GM12878 (cell line): ENCODE measurements around the gene JPH4. TPM values are rescaled to one million over a fixed set of nuclear protein-coding genes. Genes with fewer than 3 reads are reported as not detected.

Experiments used
- ATAC-seq: fragments of 200-7000 bp; cut with Tn5 transposase; 3 replicates; pipeline ENCODE4 v1.9.1; 2020; ENCODE audit warnings: mild to moderate bottlenecking, moderate library complexity
- BruUV-seq: library from RNA; stranded (reverse); fragments of 400-500 nt; replicated peaks from 2 replicates; lab custom pipeline; 2021; lab: Mats Ljungman, UMichigan
- CTCF ChIA-PET: fragments of 300-600 bp; sonication (Branson Sonifier 250); formaldehyde crosslinking; extraction: SDS; loops from one replicate; lab custom pipeline; 2021; ENCODE audit warnings: inconsistent platforms; lab: Yijun Ruan, JAX
- POLR2A ChIA-PET: fragments of 350-600 bp; formaldehyde crosslinking; extraction: SDS; loops from one replicate; lab custom pipeline; 2021; ENCODE audit warnings: inconsistent platforms; lab: Charles Lee
- RAD21 ChIA-PET: fragments of 300-600 bp; sonication (Branson Sonifier 250); formaldehyde crosslinking; loops from one replicate; lab custom pipeline; 2023; ENCODE audit warnings: antibody characterized with exemption; ENCODE audit not compliant: unreplicated experiment; lab: Charles Lee
- SMC1A ChIA-PET: fragments of 300-600 bp; sonication (Branson Sonifier 250); formaldehyde crosslinking; loops from one replicate; lab custom pipeline; 2023; ENCODE audit not compliant: unreplicated experiment, uncharacterized antibody; lab: Charles Lee
- DNase-seq: peaks from one replicate; pipeline ENCODE4 v3.0.0-alpha.2; 2011; ENCODE audit warnings: low read depth, low spot score
- FAIRE-seq: peaks from 3 replicates; lab custom pipeline; 2011; peaks lifted over from hg19 to GRCh38; lab: Jason Lieb, UNC
- H2AFZ ChIP-seq: 2 replicates; pipeline ENCODE4 v1.6.0; 2011; ENCODE audit warnings: low read depth, low read length, control low read depth; ENCODE audit not compliant: control insufficient read depth
- H3K27ac ChIP-seq: 2 replicates; pipeline ENCODE4 v1.5.1; 2011; ENCODE audit warnings: control low read depth; ENCODE audit not compliant: control insufficient read depth, insufficient read depth
- H3K27me3 ChIP-seq, 2 experiments: replicated peaks in 1 of 2; 2 replicates each; pipeline versions ENCODE4 v1.6.0 to v1.6.1; 2011; ENCODE audit warnings: low read length in 1 of 2; ENCODE audit not compliant: control insufficient read depth in 2 of 2, insufficient read depth in 2 of 2
- H3K36me3 ChIP-seq, 2 experiments: 2 replicates each; pipeline ENCODE4 v1.5.1; 2011; ENCODE audit warnings: low read length in 1 of 2; ENCODE audit not compliant: control insufficient read depth in 2 of 2, insufficient read depth in 2 of 2
- H3K4me1 ChIP-seq: 2 replicates; pipeline ENCODE4 v1.6.1; 2011; ENCODE audit warnings: mild to moderate bottlenecking, low read length, moderate library complexity, mixed read lengths; ENCODE audit not compliant: control insufficient read depth, insufficient read depth
- H3K4me2 ChIP-seq: 2 replicates; pipeline ENCODE4 v1.6.0; 2011; ENCODE audit warnings: control low read depth; ENCODE audit not compliant: control insufficient read depth, insufficient read depth
- H3K4me3 ChIP-seq: fragments of 200-600 bp; sonication (generic); 2 replicates; pipeline ENCODE4 v1.5.1; 2016
- H3K79me2 ChIP-seq: 2 replicates; pipeline ENCODE4 v1.6.0; 2011; ENCODE audit warnings: low read length; ENCODE audit not compliant: control insufficient read depth, insufficient read depth
- H3K9ac ChIP-seq: 2 replicates; pipeline ENCODE4 v1.8.0; 2011; ENCODE audit warnings: low read length, control low read depth, mixed read lengths; ENCODE audit not compliant: control insufficient read depth, insufficient read depth
- H3K9me3 ChIP-seq: replicated peaks from 3 replicates; pipeline ENCODE4 v1.5.1; 2011; ENCODE audit warnings: mild to moderate bottlenecking, low read length; ENCODE audit not compliant: control insufficient read depth, insufficient read depth
- H4K20me1 ChIP-seq: 2 replicates; pipeline ENCODE4 v1.6.0; 2011; ENCODE audit not compliant: control insufficient read depth, insufficient read depth
- CBX5 ChIP-seq: sonication (generic); IDR thresholded peaks from 2 replicates; pipeline ENCODE4 v1.6.1; 2016; ENCODE audit warnings: low read depth, moderate library complexity, mild to moderate bottlenecking, inconsistent platforms
- DPF2 ChIP-seq: fragments of 450-650 bp; IDR thresholded peaks from 2 replicates; pipeline ENCODE4 v1.6.1; 2017; ENCODE audit warnings: mild to moderate bottlenecking
- ESRRA ChIP-seq: IDR thresholded peaks from 2 replicates; pipeline ENCODE4 v1.6.1; 2012; ENCODE audit warnings: mild to moderate bottlenecking, low read length, improper control_type of control experiment
- FOS ChIP-seq: IDR thresholded peaks from 3 replicates; pipeline ENCODE4 v1.6.1; 2011; ENCODE audit warnings: borderline replicate concordance; ENCODE audit not compliant: insufficient read length; ENCODE audit errors: extremely low read depth
- GATAD2B ChIP-seq: fragments of 450-650 bp; conservative IDR thresholded peaks from 2 replicates; pipeline ENCODE4 v1.6.1; 2017; ENCODE audit warnings: low read depth, mild to moderate bottlenecking, moderate library complexity
- IKZF1 ChIP-seq: fragments of 450-650 bp; conservative IDR thresholded peaks from 2 replicates; pipeline ENCODE4 v1.6.1; 2017; ENCODE audit warnings: antibody characterized with exemption, mild to moderate bottlenecking
- NRF1 ChIP-seq: conservative IDR thresholded peaks from 2 replicates; pipeline ENCODE4 v1.6.1; 2011; ENCODE audit warnings: mild to moderate bottlenecking, low read depth, low read length, improper control_type of control experiment
- PML ChIP-seq: IDR thresholded peaks from 2 replicates; pipeline ENCODE4 v1.6.1; 2012; ENCODE audit warnings: low read length, inconsistent platforms
- POLR2AphosphoS2 ChIP-seq: IDR thresholded peaks from 2 replicates; pipeline ENCODE4 v1.6.1; 2011; ENCODE audit warnings: low read depth, mild to moderate bottlenecking, low read length, improper control_type of control experiment, moderate library complexity
- RAD21 ChIP-seq: IDR thresholded peaks from 2 replicates; pipeline ENCODE4 v1.6.1; 2011; ENCODE audit warnings: mild to moderate bottlenecking, low read depth, low read length, moderate library complexity; ENCODE audit not compliant: insufficient read depth
- RAD51 ChIP-seq: fragments of 450-650 bp; IDR thresholded peaks from 2 replicates; pipeline ENCODE4 v1.6.1; 2016; ENCODE audit warnings: moderate library complexity, mild to moderate bottlenecking, inconsistent platforms
- SMAD1 ChIP-seq: fragments of 450-650 bp; IDR thresholded peaks from 2 replicates; pipeline ENCODE4 v1.6.1; 2018; ENCODE audit warnings: mild to moderate bottlenecking, low read depth; ENCODE audit not compliant: partially characterized antibody
- SUPT20H ChIP-seq: IDR thresholded peaks from 2 replicates; pipeline ENCODE4 v1.6.1; 2011; ENCODE audit warnings: low read depth, mild to moderate bottlenecking, low read length, moderate library complexity, borderline replicate concordance; ENCODE audit not compliant: control insufficient read depth
- TAF1 ChIP-seq: IDR thresholded peaks from 2 replicates; pipeline ENCODE4 v1.6.1; 2011; ENCODE audit warnings: mild to moderate bottlenecking, low read depth, low read length, borderline replicate concordance
- TCF3 ChIP-seq: IDR thresholded peaks from 2 replicates; pipeline ENCODE4 v1.6.1; 2012; ENCODE audit warnings: low read depth, mild to moderate bottlenecking, low read length, borderline replicate concordance; ENCODE audit not compliant: insufficient read depth
- ZBED1 ChIP-seq: IDR thresholded peaks from 2 replicates; pipeline ENCODE4 v1.6.1; 2016; ENCODE audit warnings: borderline replicate concordance
- WGBS: methylation state at CpG from one replicate; pipeline ENCODE4 v1.1.6; 2016; ENCODE audit warnings: low lambda C conversion rate; ENCODE audit not compliant: insufficient replicate concordance, insufficient coverage; ENCODE audit errors: missing lambda C conversion rate; 5-methylcytosine and 5-hydroxymethylcytosine counted together
- in situ Hi-C: fragments of 300-500 bp; cut with MboI; formaldehyde crosslinking; loops from 9 replicates; pipeline ENCODE4 v1.14.3; 2018; ENCODE audit warnings: mixed read lengths
- intact Hi-C: fragments of 100-400 bp; cut with micrococcal nuclease; formaldehyde crosslinking; loops from one replicate; pipeline ENCODE4 v1.14.2; 2022; ENCODE audit not compliant: unreplicated experiment
- polyA plus RNA-seq, 11 experiments: library from polyadenylated mRNA; depleted of rRNA in 4 of 11; unstranded in 6 of 11; stranded (reverse) in 5 of 11; fragments of >200 nt; fragmentation: Nextera tagmentation in 4 of 11; fragmentation: Illumina TruSeq in 1 of 11; extraction: Ambion mirVana in 4 of 11; extraction: Trizol in 1 of 11; gene quantifications; 1 replicate in 1 of 11; 2 replicates in 10 of 11; pipeline versions ENCODE4 v1.2.1 to v1.2.3, GENCODE V29; 2011 to 2016; ENCODE audit warnings: inconsistent platforms in 2 of 11, missing spikeins in 2 of 11, low read depth in 1 of 11
- total RNA-seq, 4 experiments: library from RNA; depleted of rRNA in 3 of 4; stranded (reverse); fragments of >200 nt in 3 of 4; fragmentation: Illumina TruSeq in 1 of 4; extraction: Trizol in 1 of 4; gene quantifications; 2 replicates each; pipeline versions ENCODE4 v1.2.1 to v1.2.3, GENCODE V29; 2013 to 2021
- TF ChIP-seq, protein P1 (sequence below): fragments of 450-650 bp; IDR thresholded peaks from 2 replicates; pipeline ENCODE4 v1.6.1; 2016; ENCODE audit warnings: mild to moderate bottlenecking
- TF ChIP-seq, protein P2 (sequence below): fragments of 450-650 bp; IDR thresholded peaks from 2 replicates; pipeline ENCODE4 v1.6.1; 2017; ENCODE audit warnings: mild to moderate bottlenecking
- TF ChIP-seq, protein P3 (sequence below): IDR thresholded peaks from 2 replicates; pipeline ENCODE4 v1.6.1; 2012; ENCODE audit warnings: low read depth, low read length, improper control_type of control experiment

Gene JPH4
- total and polyA plus RNA-seq, 10 of the 15 experiments (the other 5 are each of a cell fraction or from before 2014, with no cell fraction given), result 0.48 to 10.3 (median 3.8) TPM

DNA sequence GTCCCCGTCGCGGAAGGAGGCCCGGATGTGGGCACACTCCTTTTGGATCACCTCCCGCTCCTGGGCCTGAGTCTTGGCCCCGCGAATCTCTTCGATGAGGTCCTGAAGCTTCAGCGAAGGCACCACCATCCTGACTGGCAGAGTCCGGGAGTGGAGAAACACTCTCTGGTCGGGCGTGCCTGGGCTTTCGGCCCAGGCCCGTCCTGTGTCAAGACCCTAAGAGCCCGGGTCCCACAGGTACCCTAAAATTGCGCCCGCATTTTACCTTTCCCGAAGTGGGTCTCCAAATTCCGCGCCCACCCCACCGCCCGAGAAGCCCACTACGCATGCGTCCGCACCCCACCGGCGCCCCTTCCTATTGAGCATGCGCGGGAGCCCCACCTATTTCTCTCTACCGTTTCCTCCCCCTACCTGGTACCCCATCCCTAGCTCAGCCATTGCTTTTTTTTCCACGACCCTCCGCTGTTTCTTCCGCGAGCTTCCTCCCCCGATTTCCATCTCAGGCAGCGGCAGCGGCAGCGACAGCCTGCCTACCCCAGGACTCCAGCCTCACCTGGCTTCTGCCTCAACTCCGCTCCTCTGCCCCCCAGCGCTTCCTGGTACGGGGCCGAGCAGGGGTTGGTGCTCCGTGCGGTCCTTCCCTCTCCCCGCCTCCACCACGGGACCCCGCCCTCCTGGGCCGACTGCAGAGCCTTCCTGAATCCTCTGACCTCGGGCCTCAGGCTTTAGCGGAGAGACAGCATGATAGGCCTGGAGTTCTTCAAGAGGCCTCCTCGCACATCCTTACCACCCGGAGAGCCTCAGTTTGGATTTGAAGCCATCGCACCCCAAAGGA lies 11.2 kb downstream of the JPH4 start, which contains the start of gene AP1G2:
Gene AP1G2 (minus strand): TSS at position 606 of the 835 bp plus-strand sequence. CDS start 477 bp downstream, at position 129.
- intact Hi-C loops (no loop called here), in situ Hi-C loops (no loop called here)
- no peaks in the 10 kb centered on the region for H4K20me1 ChIP-seq
- ChIA-PET SMC1A (interaction anchor here (0.8 to 2.6 kb wide), 7 partner anchors 8 to 268 kb away, joined by 4 to 10 read pairs (median 4); partner anchors contain the start of genes THTPA and ZFHX2), CTCF (interaction anchor here (0.7 to 3.5 kb wide), 10 partner anchors 8 to 524 kb away, joined by 3 to 33 read pairs (median 6); partner anchors contain the start of gene THTPA), RAD21 (interaction anchor here (0.5 to 1.9 kb wide), 8 partner anchors 10 to 357 kb away, joined by 3 to 6 read pairs (median 3); no protein-coding TSS in a partner anchor), POLR2A (interaction anchor here (1.1 to 1.8 kb wide), 3 partner anchors 9 to 281 kb away, joined by 3 to 8 read pairs (median 4); no protein-coding TSS in a partner anchor)
- peak within 1 kb of the TSS; percentile 76 for H3K27ac ChIP-seq
- TSS peak; percentile 70 for BruUV-seq
- peaks cover 11% of the 10 kb centered on the region for H3K4me1 ChIP-seq
- peak within 1 kb of the TSS; percentile 93 for H3K4me3 ChIP-seq
- FAIRE-seq (peak; percentile 91), ATAC-seq (peak; percentile 95), DNase-seq (peak; percentile 69)
- under 1% methylated on average over 52 of the region's 53 CpGs for WGBS
- peak within 1 kb of the TSS; percentile 96 for H2AFZ ChIP-seq
- peaks cover 2 to 8% of the 10 kb centered on the region in 2 experiments; a peak in 2 of 4 replicates for H3K36me3 ChIP-seq
- H3K9me3 ChIP-seq, result no peaks in the 10 kb centered on the region
- H3K79me2 ChIP-seq, result peaks cover 13% of the 10 kb centered on the region
- no peaks in the 10 kb centered on the region for H3K27me3 ChIP-seq
- H3K4me2 ChIP-seq, result peak within 1 kb of the TSS; percentile 92
- H3K9ac ChIP-seq, result peak within 1 kb of the TSS; percentile 66
- TF ChIP-seq, protein P1, sequence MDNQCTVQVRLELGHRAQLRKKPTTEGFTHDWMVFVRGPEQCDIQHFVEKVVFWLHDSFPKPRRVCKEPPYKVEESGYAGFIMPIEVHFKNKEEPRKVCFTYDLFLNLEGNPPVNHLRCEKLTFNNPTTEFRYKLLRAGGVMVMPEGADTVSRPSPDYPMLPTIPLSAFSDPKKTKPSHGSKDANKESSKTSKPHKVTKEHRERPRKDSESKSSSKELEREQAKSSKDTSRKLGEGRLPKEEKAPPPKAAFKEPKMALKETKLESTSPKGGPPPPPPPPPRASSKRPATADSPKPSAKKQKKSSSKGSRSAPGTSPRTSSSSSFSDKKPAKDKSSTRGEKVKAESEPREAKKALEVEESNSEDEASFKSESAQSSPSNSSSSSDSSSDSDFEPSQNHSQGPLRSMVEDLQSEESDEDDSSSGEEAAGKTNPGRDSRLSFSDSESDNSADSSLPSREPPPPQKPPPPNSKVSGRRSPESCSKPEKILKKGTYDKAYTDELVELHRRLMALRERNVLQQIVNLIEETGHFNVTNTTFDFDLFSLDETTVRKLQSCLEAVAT, result peak; percentile 88
- TF ChIP-seq GATAD2B, result peak; percentile 62
- TF ChIP-seq TAF1, result peak; percentile 62; the same call in 1 of the 2 replicates
- TF ChIP-seq ZBED1, result peak; percentile 33; the same call in 1 of the 2 replicates
- TF ChIP-seq, protein P2, sequence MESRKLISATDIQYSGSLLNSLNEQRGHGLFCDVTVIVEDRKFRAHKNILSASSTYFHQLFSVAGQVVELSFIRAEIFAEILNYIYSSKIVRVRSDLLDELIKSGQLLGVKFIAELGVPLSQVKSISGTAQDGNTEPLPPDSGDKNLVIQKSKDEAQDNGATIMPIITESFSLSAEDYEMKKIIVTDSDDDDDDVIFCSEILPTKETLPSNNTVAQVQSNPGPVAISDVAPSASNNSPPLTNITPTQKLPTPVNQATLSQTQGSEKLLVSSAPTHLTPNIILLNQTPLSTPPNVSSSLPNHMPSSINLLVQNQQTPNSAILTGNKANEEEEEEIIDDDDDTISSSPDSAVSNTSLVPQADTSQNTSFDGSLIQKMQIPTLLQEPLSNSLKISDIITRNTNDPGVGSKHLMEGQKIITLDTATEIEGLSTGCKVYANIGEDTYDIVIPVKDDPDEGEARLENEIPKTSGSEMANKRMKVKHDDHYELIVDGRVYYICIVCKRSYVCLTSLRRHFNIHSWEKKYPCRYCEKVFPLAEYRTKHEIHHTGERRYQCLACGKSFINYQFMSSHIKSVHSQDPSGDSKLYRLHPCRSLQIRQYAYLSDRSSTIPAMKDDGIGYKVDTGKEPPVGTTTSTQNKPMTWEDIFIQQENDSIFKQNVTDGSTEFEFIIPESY, result no peak
- TF ChIP-seq, protein P3, sequence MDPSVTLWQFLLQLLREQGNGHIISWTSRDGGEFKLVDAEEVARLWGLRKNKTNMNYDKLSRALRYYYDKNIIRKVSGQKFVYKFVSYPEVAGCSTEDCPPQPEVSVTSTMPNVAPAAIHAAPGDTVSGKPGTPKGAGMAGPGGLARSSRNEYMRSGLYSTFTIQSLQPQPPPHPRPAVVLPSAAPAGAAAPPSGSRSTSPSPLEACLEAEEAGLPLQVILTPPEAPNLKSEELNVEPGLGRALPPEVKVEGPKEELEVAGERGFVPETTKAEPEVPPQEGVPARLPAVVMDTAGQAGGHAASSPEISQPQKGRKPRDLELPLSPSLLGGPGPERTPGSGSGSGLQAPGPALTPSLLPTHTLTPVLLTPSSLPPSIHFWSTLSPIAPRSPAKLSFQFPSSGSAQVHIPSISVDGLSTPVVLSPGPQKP, result no peak
- no peak for TF ChIP-seq RAD21
- TF ChIP-seq ESRRA, result no peak
- no peak for TF ChIP-seq CBX5
- no peak for TF ChIP-seq SUPT20H
- 0 out of 2 replicates have a peak, but pooled peaks have one; percentile 36 for TF ChIP-seq TCF3
- peak; percentile 93 for TF ChIP-seq IKZF1
- TF ChIP-seq FOS, result no peak
- peak; percentile 92; the same call in 1 of the 2 replicates for TF ChIP-seq PML
- peak; percentile 93 for TF ChIP-seq POLR2AphosphoS2
- peak; percentile 95 for TF ChIP-seq NRF1
- peak; percentile 29; the same call in 1 of the 2 replicates for TF ChIP-seq DPF2
- no peak for TF ChIP-seq RAD51
- peak; percentile 81 for TF ChIP-seq SMAD1
